CD4-positive, CD25-positive, alpha-beta regulatory T cell (primary cell): ENCODE results near the gene SH3GL2. TPM values are rescaled to one million over a fixed set of nuclear protein-coding genes. Genes with fewer than 3 reads are reported as not detected.

Source experiments
- ATAC-seq, 2 donors: fragments of 150-1000 bp; cut with Tn5 transposase; one replicate each; pipeline ENCODE4 v1.10.0; 2021; ENCODE audit warnings: low read depth in 2 of 2, moderate number of reproducible peaks in 2 of 2, moderate library complexity in 1 of 2
- DNase-seq, 3 donors: peaks; one replicate each; pipeline versions ENCODE4 v3.0.0 to v3.0.0-alpha.2; 2012 to 2022; ENCODE audit warnings: mixed read lengths in 1 of 3
- H3K27ac ChIP-seq: one replicate; pipeline ENCODE4 v1.7.0; 2013; ENCODE audit warnings: mild to moderate bottlenecking, low read length; ENCODE audit not compliant: insufficient read depth, poor library complexity, severe bottlenecking
- H3K27me3 ChIP-seq: one replicate; pipeline ENCODE4 v1.7.0; 2013; ENCODE audit warnings: low read length; ENCODE audit not compliant: control insufficient read depth, insufficient read depth
- H3K36me3 ChIP-seq: one replicate; pipeline ENCODE4 v1.7.0; 2013; ENCODE audit warnings: mild to moderate bottlenecking, low read length, moderate library complexity; ENCODE audit not compliant: control insufficient read depth, insufficient read depth
- H3K4me1 ChIP-seq: 2 replicates; pipeline ENCODE4 v1.7.0; 2013; ENCODE audit warnings: mild to moderate bottlenecking, low read length; ENCODE audit not compliant: insufficient read depth, control insufficient read depth, poor library complexity, severe bottlenecking
- H3K4me3 ChIP-seq: one replicate; pipeline ENCODE4 v1.7.0; 2013; ENCODE audit warnings: low read depth, mild to moderate bottlenecking, low read length, moderate library complexity
- H3K9me3 ChIP-seq, 2 experiments: 1 replicate in 1 of 2; 2 replicates in 1 of 2; pipeline ENCODE4 v1.7.0; 2013; ENCODE audit warnings: low read length in 2 of 2, mild to moderate bottlenecking in 1 of 2, moderate library complexity in 1 of 2; ENCODE audit not compliant: control insufficient read depth in 2 of 2
- H3K27ac Mint-ChIP-seq, 3 donors: one replicate each; pipeline ENCODE4 v1.8.0; 2020 to 2022; ENCODE audit warnings: mild to moderate bottlenecking in 3 of 3, mixed read lengths in 3 of 3, moderate library complexity in 2 of 3
- H3K27me3 Mint-ChIP-seq: one replicate; pipeline ENCODE4 v1.8.0; 2022; ENCODE audit warnings: mild to moderate bottlenecking, mixed read lengths
- H3K36me3 Mint-ChIP-seq: one replicate; pipeline ENCODE4 v1.8.0; 2020; ENCODE audit warnings: mixed read lengths
- H3K4me1 Mint-ChIP-seq, 4 donors: one replicate each; pipeline ENCODE4 v1.8.0; 2020 to 2022; ENCODE audit warnings: mixed read lengths in 4 of 4, mild to moderate bottlenecking in 1 of 4
- H3K4me3 Mint-ChIP-seq, 4 donors: one replicate each; pipeline ENCODE4 v1.8.0; 2020 to 2022; ENCODE audit warnings: mild to moderate bottlenecking in 4 of 4, mixed read lengths in 4 of 4, moderate library complexity in 3 of 4
- H3K9me3 Mint-ChIP-seq, 7 donors: one replicate each; pipeline ENCODE4 v1.8.0; 2020 to 2022; ENCODE audit warnings: mixed read lengths in 7 of 7, mild to moderate bottlenecking in 3 of 7, moderate library complexity in 2 of 7
- polyA plus RNA-seq, 4 donors: library from polyadenylated mRNA; unstranded; fragments of 300-500 nt; fragmentation: Illumina TruSeq; gene quantifications; one replicate each; pipeline ENCODE4 v1.2.3, GENCODE V29; 2021
- total RNA-seq: library from RNA; stranded (reverse); gene quantifications from one replicate; pipeline ENCODE4 v1.2.3, GENCODE V29; 2022

The SH3GL2 gene
- total and polyA plus RNA-seq, 5 donors from 2014 or later = not detected

GRCh38 chr9:17611917-17612316, 33.1 kb downstream of the SH3GL2 start:
- Mint-ChIP-seq H3K9me3 (peaks cover 0 to 7% (median 0%) of the 10 kb centered on the region in 7 donors), H3K36me3 (no peaks in the 10 kb centered on the region)
- no peak for DNase-seq

GRCh38 chr9:17613758-17614157, 34.9 kb downstream of the SH3GL2 start:
- Mint-ChIP-seq H3K4me1 (no peaks in the 10 kb centered on the region), H3K9me3 (peaks cover 0 to 8% (median 0%) of the 10 kb centered on the region in 7 donors), H3K4me3 (no peak overlapping the region), H3K27me3 (no peaks in the 10 kb centered on the region), H3K36me3 (no peaks in the 10 kb centered on the region), H3K27ac (no peak overlapping the region)
- Histone ChIP-seq H3K4me1 (no peaks in the 10 kb centered on the region), H3K4me3 (no peak overlapping the region), H3K36me3 (no peaks in the 10 kb centered on the region), H3K9me3 (no peaks in the 10 kb centered on the region), H3K27me3 (no peaks in the 10 kb centered on the region), H3K27ac (no peak overlapping the region)
- ATAC-seq = no peak
- DNase-seq = no peak

More at GRCh38 chr9:17611917-17612316, 33.1 kb downstream of the SH3GL2 start:
- Histone ChIP-seq H3K4me1 (no peaks in the 10 kb centered on the region), H3K4me3 (no peak overlapping the region), H3K27ac (no peak overlapping the region), H3K9me3 (no peaks in the 10 kb centered on the region), H3K36me3 (no peaks in the 10 kb centered on the region), H3K27me3 (no peaks in the 10 kb centered on the region)
- no peak overlapping the region for H3K27ac Mint-ChIP-seq
- no peaks in the 10 kb centered on the region for H3K27me3 Mint-ChIP-seq
- no peaks in the 10 kb centered on the region for H3K4me1 Mint-ChIP-seq
- ATAC-seq = no peak
- H3K4me3 Mint-ChIP-seq = no peak overlapping the region

GRCh38 chr9:17614250-17614649, 35.4 kb downstream of the SH3GL2 start:
- Mint-ChIP-seq H3K9me3 (peaks cover 0 to 8% (median 0%) of the 10 kb centered on the region in 7 donors), H3K4me3 (no peak overlapping the region), H3K36me3 (no peaks in the 10 kb centered on the region), H3K4me1 (no peaks in the 10 kb centered on the region), H3K27me3 (no peaks in the 10 kb centered on the region), H3K27ac (no peak overlapping the region)
- no peaks in the 10 kb centered on the region for H3K4me1 ChIP-seq
- DNase-seq (no peak), ATAC-seq (no peak)
- H3K9me3 ChIP-seq = no peaks in the 10 kb centered on the region
- no peak overlapping the region for H3K4me3 ChIP-seq
- H3K36me3 ChIP-seq = no peaks in the 10 kb centered on the region
- no peaks in the 10 kb centered on the region for H3K27me3 ChIP-seq
- H3K27ac ChIP-seq = no peak overlapping the region

GRCh38 chr9:17614903-17615302, 36.0 kb downstream of the SH3GL2 start:
- H3K27ac ChIP-seq = no peak overlapping the region
- no peaks in the 10 kb centered on the region for H3K36me3 ChIP-seq
- DNase-seq (no peak), ATAC-seq (no peak)
- no peak overlapping the region for H3K4me3 Mint-ChIP-seq
- H3K4me1 Mint-ChIP-seq = no peaks in the 10 kb centered on the region
- no peaks in the 10 kb centered on the region for H3K36me3 Mint-ChIP-seq
- H3K9me3 ChIP-seq = no peaks in the 10 kb centered on the region
- H3K27ac Mint-ChIP-seq = no peak overlapping the region
- H3K4me1 ChIP-seq = no peaks in the 10 kb centered on the region
- no peaks in the 10 kb centered on the region for H3K27me3 Mint-ChIP-seq
- H3K4me3 ChIP-seq = no peak overlapping the region
- peaks cover 0 to 8% (median 0%) of the 10 kb centered on the region in 7 donors for H3K9me3 Mint-ChIP-seq
- no peaks in the 10 kb centered on the region for H3K27me3 ChIP-seq

- Mint-ChIP-seq H3K4me3 (no peak overlapping the region), H3K36me3 (no peaks in the 10 kb centered on the region), H3K27ac (no peak overlapping the region), H3K4me1 (no peaks in the 10 kb centered on the region), H3K27me3 (peaks cover 4% of the 10 kb centered on the region), H3K9me3 (peaks cover 0 to 8% (median 3%) of the 10 kb centered on the region in 7 donors)
- no peak overlapping the region for H3K4me3 ChIP-seq
- H3K27me3 ChIP-seq = no peaks in the 10 kb centered on the region
- no peaks in the 10 kb centered on the region for H3K36me3 ChIP-seq
- DNase-seq = no peak
- H3K27ac ChIP-seq = no peak overlapping the region
- no peaks in the 10 kb centered on the region for H3K9me3 ChIP-seq
- H3K4me1 ChIP-seq = no peaks in the 10 kb centered on the region
- no peak for ATAC-seq
Observed at GRCh38 chr9:17622141-17622540, 43.3 kb downstream of the SH3GL2 start.

GRCh38 chr9:17622749-17623148, 43.9 kb downstream of the SH3GL2 start:
- no peak overlapping the region for H3K27ac ChIP-seq
- H3K4me3 ChIP-seq = no peak overlapping the region
- no peaks in the 10 kb centered on the region for H3K9me3 ChIP-seq
- DNase-seq (no peak), ATAC-seq (no peak)
- Mint-ChIP-seq H3K36me3 (no peaks in the 10 kb centered on the region), H3K27me3 (peaks cover 4% of the 10 kb centered on the region), H3K4me1 (no peaks in the 10 kb centered on the region), H3K27ac (no peak overlapping the region), H3K9me3 (peaks cover 0 to 8% (median 3%) of the 10 kb centered on the region in 7 donors), H3K4me3 (no peak overlapping the region)
- H3K4me1 ChIP-seq = no peaks in the 10 kb centered on the region
- no peaks in the 10 kb centered on the region for H3K27me3 ChIP-seq
- no peaks in the 10 kb centered on the region for H3K36me3 ChIP-seq

- H3K27ac ChIP-seq = no peak overlapping the region
- H3K27me3 Mint-ChIP-seq = peaks cover 4% of the 10 kb centered on the region
- ATAC-seq (no peak), DNase-seq (no peak)
- H3K9me3 Mint-ChIP-seq = peaks cover 0 to 8% (median 3%) of the 10 kb centered on the region in 7 donors
- no peak overlapping the region for H3K4me3 Mint-ChIP-seq
- H3K36me3 ChIP-seq = no peaks in the 10 kb centered on the region
- no peaks in the 10 kb centered on the region for H3K27me3 ChIP-seq
- H3K27ac Mint-ChIP-seq = no peak overlapping the region
- H3K36me3 Mint-ChIP-seq = no peaks in the 10 kb centered on the region
- no peaks in the 10 kb centered on the region for H3K9me3 ChIP-seq
- no peak overlapping the region for H3K4me3 ChIP-seq
- no peaks in the 10 kb centered on the region for H3K4me1 ChIP-seq
- no peaks in the 10 kb centered on the region for H3K4me1 Mint-ChIP-seq
Observed at GRCh38 chr9:17623965-17624364, 45.1 kb downstream of the SH3GL2 start.

GRCh38 chr9:17624571-17624970, 45.7 kb downstream of the SH3GL2 start:
- Histone ChIP-seq H3K27ac (no peak overlapping the region), H3K9me3 (no peaks in the 10 kb centered on the region), H3K4me1 (no peaks in the 10 kb centered on the region), H3K4me3 (no peak overlapping the region), H3K27me3 (no peaks in the 10 kb centered on the region), H3K36me3 (no peaks in the 10 kb centered on the region)
- H3K4me1 Mint-ChIP-seq = no peaks in the 10 kb centered on the region
- no peak overlapping the region for H3K4me3 Mint-ChIP-seq
- peaks cover 4% of the 10 kb centered on the region for H3K27me3 Mint-ChIP-seq
- peaks cover 0 to 8% (median 3%) of the 10 kb centered on the region in 7 donors for H3K9me3 Mint-ChIP-seq
- no peak overlapping the region for H3K27ac Mint-ChIP-seq
- H3K36me3 Mint-ChIP-seq = no peaks in the 10 kb centered on the region
- ATAC-seq (no peak), DNase-seq (no peak)
